ENCODE measurements around the gene GLT8D1. TPM values are rescaled to one million over a fixed set of nuclear protein-coding genes. Genes with fewer than 3 reads are reported as not detected.
A peak's percentile ranks its signal among the peaks of the same experiment; 100 is the strongest.
"Not testable (repeated sequence)": the region's sequence is repeated elsewhere in the genome, so short reads cannot be mapped to it uniquely, and the experiment has no call there.

Gene GLT8D1
- total and polyA plus RNA-seq, 9 of the 15 experiments (the other 6 are each of a cell fraction or from before 2014, with no cell fraction given) = 14.1 to 65.9 (median 33.7) TPM

- Histone ChIP-seq H3K4me3 (no peak overlapping the region), H3K9me1 (ENCODE audit: control insufficient read depth, insufficient read depth, low read length) (no peaks in the 10 kb centered on the region), H3K36me3 (ENCODE audit: control insufficient read depth, insufficient read depth, low read length) (peaks cover 52% of the 10 kb centered on the region; the same call in 2 of the 3 replicates), H3K4me1 (replicated peaks in 1 of 2; ENCODE audit: control insufficient read depth in 2 of 2, insufficient read depth in 2 of 2, low read length in 2 of 2) (peaks cover 0 to 25% of the 10 kb centered on the region in 2 experiments; a peak in 2 of 5 replicates), H3K9me3 (replicated peaks; ENCODE audit: control insufficient read depth, insufficient read depth, low read depth, low read length) (no peaks in the 10 kb centered on the region), H3K79me2 (ENCODE audit: control insufficient read depth, insufficient read depth, low read length) (peaks cover 28% of the 10 kb centered on the region), H4K20me1 (replicated peaks; ENCODE audit: control insufficient read depth, insufficient read depth, low read length) (no peaks in the 10 kb centered on the region), H3K4me2 (ENCODE audit: insufficient read depth, low read length) (no peak overlapping the region), H3K27me3 (ENCODE audit: control insufficient read depth in 2 of 2, insufficient read depth in 2 of 2, low read length in 2 of 2) (no peaks in the 10 kb centered on the region), H3K27ac (ENCODE audit: extremely low read depth, low read depth, low read length) (no peak overlapping the region), H3K9ac (ENCODE audit: insufficient read depth in 1 of 2, low read depth in 2 of 2, low read length in 2 of 2) (no peak overlapping the region), H2AFZ (ENCODE audit: low read depth, low read length) (no peak overlapping the region)
- 94% methylated on average over 6 of the region's 6 CpGs for WGBS (ENCODE audit: insufficient coverage, low coverage, missing lambda C conversion rate)
- no peak for DNase-seq (ENCODE audit: extremely low read depth in 1 of 4, low spot score in 3 of 4)
- no peak for FAIRE-seq
- CTCF ChIA-PET (ENCODE audit: low intra/inter-chr PET ratio) = no interaction called here
- intact Hi-C loops (cut with micrococcal nuclease) = no loop called here
- no peak for ATAC-seq
- POLR2A ChIA-PET = interaction anchor here (0.8 to 1.1 kb wide), 2 partner anchors 12 to 96 kb away, joined by 3 read pairs; no protein-coding TSS in a partner anchor
- no TSS peak for BruUV-seq (replicated peaks)
- in situ Hi-C loops (cut with MboI) = no loop called here
- peak; percentile 45; the same call in 1 of the 2 replicates for TF ChIP-seq C11orf30 (IDR thresholded peaks at IDR 0.05; ENCODE audit: low read depth)
- peak; percentile 72 for TF ChIP-seq ZNF316 (IDR thresholded peaks at IDR 0.05)
- TF ChIP-seq ILF3 (IDR thresholded peaks at IDR 0.05; ENCODE audit: borderline replicate concordance) = no peak
- no peak for TF ChIP-seq BMI1 (IDR thresholded peaks at IDR 0.05; ENCODE audit: low read length)
Measured at GRCh38 chr3:52678265-52679198, 27.1 kb downstream of the GLT8D1 start.

GRCh38 chr3:52676201-52676600 lies 29.4 kb downstream of the GLT8D1 start:
- H3K9ac ChIP-seq (ENCODE audit: insufficient read depth in 1 of 2, low read depth in 2 of 2, low read length in 2 of 2); intact Hi-C loops (cut with micrococcal nuclease); H3K27ac ChIP-seq (ENCODE audit: extremely low read depth, low read depth, low read length); H3K27me3 ChIP-seq (ENCODE audit: control insufficient read depth in 2 of 2, insufficient read depth in 2 of 2, low read length in 2 of 2); H3K9me3 ChIP-seq (replicated peaks; ENCODE audit: control insufficient read depth, insufficient read depth, low read depth, low read length); POLR2A ChIA-PET; H3K4me3 ChIP-seq; H3K9me1 ChIP-seq (ENCODE audit: control insufficient read depth, insufficient read depth, low read length); DNase-seq (ENCODE audit: extremely low read depth in 1 of 4, low spot score in 3 of 4); in situ Hi-C loops (cut with MboI); ATAC-seq; H4K20me1 ChIP-seq (replicated peaks; ENCODE audit: control insufficient read depth, insufficient read depth, low read length); FAIRE-seq; BruUV-seq (replicated peaks); H3K4me2 ChIP-seq (ENCODE audit: insufficient read depth, low read length); H2AFZ ChIP-seq (ENCODE audit: low read depth, low read length); CTCF ChIA-PET (ENCODE audit: low intra/inter-chr PET ratio): not testable (repeated sequence)
- peak; percentile 51; the same call in 1 of the 2 replicates for TF ChIP-seq ZNF766 (CRISPR knock-in tag; conservative IDR thresholded peaks at IDR 0.05)
- H3K36me3 ChIP-seq (ENCODE audit: control insufficient read depth, insufficient read depth, low read length) = peaks cover 63% of the 10 kb centered on the region; the same call in 2 of the 3 replicates
- H3K4me1 ChIP-seq (replicated peaks in 1 of 2; ENCODE audit: control insufficient read depth in 2 of 2, insufficient read depth in 2 of 2, low read length in 2 of 2) = peaks cover 0 to 16% of the 10 kb centered on the region in 2 experiments; a peak in 2 of 5 replicates
- WGBS (ENCODE audit: insufficient coverage, low coverage, missing lambda C conversion rate) = 60% methylated on average over 3 of the region's 3 CpGs
- H3K79me2 ChIP-seq (ENCODE audit: control insufficient read depth, insufficient read depth, low read length) = peaks cover 13% of the 10 kb centered on the region
